GM12873 (cell line): ENCODE measurements around the gene DCP2.

ENCODE experiments used
- CTCF ChIP-seq: IDR thresholded peaks from 2 replicates; pipeline ENCODE4 v1.5.1; 2012; ENCODE audit warnings: low read depth, mild to moderate bottlenecking, moderate library complexity, low read length, control low read depth; ENCODE audit not compliant: insufficient read depth; ENCODE audit errors: missing control alignments

Gene DCP2

GRCh38 chr5:113040672-113041260 lies 64.2 kb downstream of the DCP2 start:
- TF ChIP-seq CTCF = no peak

- TF ChIP-seq CTCF = no peak
Measured at GRCh38 chr5:113042491-113043243, 66.1 kb downstream of the DCP2 start.

- no peak for TF ChIP-seq CTCF
Measured at GRCh38 chr5:113043491-113043931, 66.9 kb downstream of the DCP2 start.

- TF ChIP-seq CTCF = no peak
Measured at GRCh38 chr5:113044776-113045465, 68.3 kb downstream of the DCP2 start.

GRCh38 chr5:113047234-113047633 lies 70.6 kb downstream of the DCP2 start:
- no peak for TF ChIP-seq CTCF

- TF ChIP-seq CTCF = no peak
Measured at GRCh38 chr5:113047733-113048652, 71.4 kb downstream of the DCP2 start.
